ENCODE results near the gene DCUN1D2.
"Not testable (repeated sequence)": the region's sequence is repeated elsewhere in the genome, so short reads cannot be mapped to it uniquely, and the experiment has no call there.

The DCUN1D2 gene

DNA sequence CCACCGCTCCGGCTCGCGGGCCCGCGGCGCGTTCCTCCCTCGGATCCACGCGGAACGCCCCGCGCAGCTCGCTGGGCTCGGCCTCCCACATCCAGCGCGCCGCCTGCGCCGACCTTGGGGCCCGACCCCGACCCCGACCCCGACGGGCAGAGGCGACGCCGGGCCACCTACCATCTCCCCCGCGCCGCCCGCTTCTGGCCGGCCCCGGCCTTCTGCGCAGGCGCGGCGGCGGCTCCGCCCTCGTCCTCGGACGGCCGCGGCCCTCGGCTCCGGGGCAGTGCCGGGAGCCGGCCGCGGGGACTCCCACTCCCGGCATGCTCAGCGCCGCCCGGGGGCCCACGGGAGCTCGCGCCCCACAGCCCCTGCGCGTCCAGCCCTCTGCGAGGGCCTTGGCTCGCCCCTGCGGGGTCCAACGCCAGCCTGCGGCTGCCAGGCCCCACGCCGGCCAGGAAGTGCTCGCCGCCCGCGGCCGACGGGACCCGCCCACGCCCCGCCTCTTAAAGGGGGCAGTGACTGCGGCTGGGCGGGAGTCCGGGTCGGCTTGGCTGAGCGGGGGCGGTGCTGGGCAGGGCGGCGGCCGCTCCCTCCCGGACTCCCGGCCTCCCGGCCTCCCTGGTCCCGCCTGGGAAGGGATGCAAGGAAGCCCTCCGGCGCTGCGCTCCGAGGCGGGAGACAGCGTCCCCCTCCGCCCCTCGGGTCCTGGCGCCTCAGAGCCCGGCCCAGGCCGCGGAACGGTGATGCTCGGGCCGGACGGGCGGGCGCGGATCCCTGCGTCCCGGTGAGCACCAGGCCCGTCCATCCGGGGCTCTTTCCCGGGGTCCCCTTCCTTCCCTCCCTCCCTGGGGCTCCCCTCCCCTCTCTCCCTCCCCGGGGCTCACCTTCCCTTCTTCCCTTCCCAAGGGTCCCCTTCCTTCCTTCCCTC lies at the start of gene DCUN1D2:
Gene DCUN1D2, minus strand, starts transcription at position 216 of the 922 bp plus-strand sequence. Its CDS starts 42 bp downstream, at position 174.
- peak; percentile 43 to 80 (median 52) for DNase-seq (ENCODE audit: low read depth in 3 of 3)

DNA sequence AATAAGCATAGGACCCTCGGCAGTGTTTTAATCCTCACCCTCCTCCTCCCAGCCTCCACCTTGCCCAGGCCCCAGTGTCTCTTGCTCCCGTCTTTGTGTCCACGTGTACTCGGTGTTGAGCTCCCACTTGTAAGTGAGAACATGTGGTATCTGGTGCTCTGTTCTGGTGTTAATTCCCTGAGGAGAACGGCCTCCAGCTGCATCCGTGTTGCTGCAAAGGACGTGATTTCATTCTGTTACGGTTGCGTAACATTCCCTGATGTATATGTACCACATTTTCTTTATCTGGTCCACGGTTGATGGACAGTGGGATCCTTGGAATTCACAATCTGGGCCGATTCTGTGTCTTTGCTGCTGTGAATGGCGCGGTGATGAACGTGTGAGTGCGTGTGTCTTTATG lies 49.3 kb upstream of the DCUN1D2 start:
- no peak for DNase-seq (ENCODE audit: low read depth in 3 of 3)

DNA sequence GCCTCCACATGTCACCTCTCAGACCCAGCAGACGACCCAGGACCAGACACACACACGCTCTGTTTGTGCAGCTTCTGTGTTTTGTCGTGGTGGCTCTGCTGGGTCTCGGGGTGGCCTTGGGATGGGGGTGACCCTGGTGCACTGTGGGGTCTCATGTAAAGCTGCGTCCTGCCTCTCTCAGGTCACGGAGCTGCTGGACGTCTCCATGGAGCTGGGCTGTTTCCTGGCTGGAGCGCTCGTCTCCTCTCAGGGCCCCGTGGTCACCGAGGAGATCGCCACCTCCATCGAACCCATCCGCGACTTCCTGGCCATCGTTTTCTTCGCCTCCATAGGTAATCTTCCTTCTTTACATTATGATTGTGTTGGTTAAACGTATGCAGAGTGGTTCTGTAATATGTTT lies 48.7 kb upstream of the DCUN1D2 start:
- no peak for DNase-seq (ENCODE audit: low read depth in 3 of 3)

DNA sequence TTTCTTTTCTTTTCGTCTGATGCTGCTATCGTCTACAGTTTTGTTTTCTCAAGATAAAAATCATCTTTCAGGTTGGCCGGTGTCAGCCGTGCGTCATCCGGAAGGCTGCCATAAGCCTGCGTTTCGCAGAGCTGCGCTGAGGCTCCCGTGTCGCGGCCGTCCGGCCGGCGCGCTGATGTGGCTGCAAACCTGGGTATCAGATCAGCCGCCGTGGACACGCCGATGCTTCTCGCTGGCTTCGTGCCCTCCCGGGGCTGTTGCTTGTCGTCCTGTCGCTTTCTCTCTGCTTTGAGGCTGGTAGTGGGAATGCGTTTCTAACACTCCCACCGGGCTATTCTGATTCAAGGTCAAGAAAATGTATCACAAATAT lies 48.2 kb upstream of the DCUN1D2 start:
- DNase-seq (ENCODE audit: low read depth in 3 of 3), result no peak

DNA sequence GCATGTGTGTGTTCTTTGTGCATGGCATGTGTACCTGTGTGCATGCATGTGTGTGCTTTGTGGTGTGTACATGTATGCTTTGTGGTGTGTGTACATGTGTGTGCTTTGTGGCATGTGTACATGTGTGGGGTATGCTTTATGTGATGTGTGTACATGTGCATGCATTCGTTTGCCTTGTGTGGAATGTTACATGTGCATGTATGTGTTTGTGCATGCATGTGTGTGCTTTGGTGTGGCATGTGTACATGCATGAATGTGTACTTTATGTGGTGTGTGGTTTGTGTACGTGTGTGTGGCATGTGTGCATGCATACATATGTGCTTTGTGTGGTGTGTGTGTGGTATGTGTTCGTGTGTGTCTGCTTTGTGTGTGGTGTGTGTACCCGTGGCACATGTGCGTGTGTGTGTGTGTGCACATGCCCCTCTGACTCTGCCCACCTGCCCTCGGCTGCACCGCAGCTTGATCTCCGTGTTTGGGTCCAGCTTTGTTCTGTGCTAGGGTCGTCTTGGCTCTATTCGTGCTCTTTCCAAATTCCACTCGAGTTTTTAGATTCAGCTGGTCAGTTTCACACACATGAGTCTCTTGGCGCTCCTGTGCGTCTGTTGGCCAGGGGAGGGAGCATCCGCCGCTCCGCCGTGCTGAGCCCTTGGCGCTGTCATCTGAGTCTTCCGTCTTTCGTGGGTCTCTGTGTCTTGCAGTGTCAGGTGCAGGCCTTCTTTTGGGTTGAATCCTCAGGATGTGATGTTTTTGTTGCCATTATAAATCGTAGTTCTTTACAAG lies 47.6 kb upstream of the DCUN1D2 start:
- no peak for DNase-seq (ENCODE audit: low read depth in 3 of 3)

DNA sequence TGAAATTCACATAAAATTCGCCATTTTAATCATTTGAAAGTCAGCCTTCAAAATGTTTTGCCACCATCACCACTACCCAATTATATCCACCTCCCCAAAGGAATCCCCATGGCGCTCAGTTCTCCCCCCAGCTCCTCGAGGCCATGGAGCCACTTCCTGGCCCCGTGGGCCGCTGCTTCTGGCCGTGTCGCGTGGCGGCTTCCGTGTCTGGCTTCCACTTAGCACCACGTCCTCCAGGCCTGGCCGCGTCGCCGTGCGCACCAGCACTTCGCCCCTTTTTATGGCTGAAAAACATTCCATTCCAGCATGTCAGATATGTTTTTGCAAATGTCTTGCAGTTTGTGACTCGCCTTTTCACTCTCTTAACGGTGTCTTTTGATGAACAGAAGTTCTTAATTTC lies 46.7 kb upstream of the DCUN1D2 start:
- DNase-seq (ENCODE audit: low read depth in 3 of 3), result no peak

DNA sequence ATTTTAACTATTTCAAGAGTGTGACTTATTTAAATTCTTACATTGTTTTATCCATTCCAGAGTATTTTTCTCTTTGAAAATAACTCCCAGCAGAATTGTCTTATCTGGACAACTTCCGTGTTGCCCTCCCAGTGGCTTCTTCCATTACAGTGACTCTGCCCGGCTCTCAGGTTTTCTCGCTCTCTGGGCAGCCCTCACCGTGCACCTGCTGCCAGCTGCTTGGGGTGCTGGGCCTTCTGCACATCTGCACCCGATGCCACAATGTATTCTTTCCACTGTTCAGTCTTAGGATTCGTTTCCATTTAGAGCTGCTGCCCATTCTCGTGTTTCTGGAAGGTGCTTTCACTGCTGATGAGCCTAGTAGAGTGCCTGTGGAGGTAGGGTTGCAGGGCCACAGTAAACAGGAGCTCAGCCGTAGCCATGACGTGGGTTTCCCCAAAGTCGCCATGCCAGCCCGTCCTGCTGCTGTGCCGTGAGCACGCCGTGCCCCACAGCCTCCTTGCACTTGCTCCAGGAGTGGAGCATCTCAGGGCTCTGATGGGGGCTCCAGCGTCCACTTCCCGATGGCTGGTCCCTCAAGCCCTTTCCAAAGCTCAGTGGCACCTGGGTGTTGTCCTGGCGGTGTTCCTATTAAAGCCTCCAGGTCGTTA lies 46.1 kb upstream of the DCUN1D2 start:
- DNase-seq (ENCODE audit: low read depth in 3 of 3), result no peak

DNA sequence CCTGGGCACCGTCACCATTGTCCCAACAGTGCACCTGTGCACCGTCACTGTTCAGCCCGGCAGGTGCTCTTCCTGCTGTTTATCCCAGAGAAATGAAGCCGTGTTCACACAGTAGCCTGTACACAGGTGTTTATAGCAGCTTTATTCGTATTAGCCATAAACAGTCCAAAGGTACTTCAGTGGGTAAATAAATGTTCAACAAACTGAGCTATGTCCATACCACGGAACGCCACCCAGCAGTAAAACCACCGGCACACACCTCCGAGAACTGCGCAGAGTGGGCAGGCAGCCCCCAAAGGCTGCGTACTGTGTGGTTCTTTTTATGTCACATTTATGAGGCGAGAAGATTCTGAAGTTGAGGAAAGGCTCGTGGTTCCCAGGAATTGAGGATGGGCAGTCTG lies 44.9 kb upstream of the DCUN1D2 start:
- DNase-seq (ENCODE audit: low read depth in 3 of 3), result no peak

DNA sequence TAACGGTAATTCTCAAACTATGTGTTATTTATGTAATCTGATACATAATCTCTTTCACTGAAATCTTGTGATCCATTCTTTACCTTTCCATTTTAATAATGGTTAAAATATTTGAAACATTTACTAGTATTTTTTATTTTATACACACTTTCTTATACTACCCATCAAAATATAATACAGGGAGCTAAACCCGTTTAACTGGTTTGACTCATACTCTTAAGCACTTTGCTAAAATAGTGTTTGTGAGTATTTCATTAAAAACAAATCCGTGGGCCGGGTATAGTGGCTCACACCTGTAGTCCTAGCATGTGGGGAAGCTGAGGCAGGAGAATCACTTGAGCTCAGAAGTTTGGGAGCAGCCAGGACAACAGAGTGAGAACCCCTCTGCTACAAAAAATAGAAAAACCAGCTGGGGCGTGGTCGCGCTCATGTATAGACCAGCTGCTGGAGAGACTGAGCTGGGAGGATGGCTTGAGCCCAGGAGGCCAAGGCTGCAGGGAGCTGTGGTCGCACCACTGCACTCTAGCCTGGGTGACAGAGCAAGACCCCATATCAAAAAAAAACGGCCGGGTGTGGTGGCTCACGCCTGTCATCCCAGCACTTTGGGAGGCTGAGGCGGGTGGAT lies 43.8 kb upstream of the DCUN1D2 start:
- no peak for DNase-seq (ENCODE audit: low read depth in 3 of 3)

DNA sequence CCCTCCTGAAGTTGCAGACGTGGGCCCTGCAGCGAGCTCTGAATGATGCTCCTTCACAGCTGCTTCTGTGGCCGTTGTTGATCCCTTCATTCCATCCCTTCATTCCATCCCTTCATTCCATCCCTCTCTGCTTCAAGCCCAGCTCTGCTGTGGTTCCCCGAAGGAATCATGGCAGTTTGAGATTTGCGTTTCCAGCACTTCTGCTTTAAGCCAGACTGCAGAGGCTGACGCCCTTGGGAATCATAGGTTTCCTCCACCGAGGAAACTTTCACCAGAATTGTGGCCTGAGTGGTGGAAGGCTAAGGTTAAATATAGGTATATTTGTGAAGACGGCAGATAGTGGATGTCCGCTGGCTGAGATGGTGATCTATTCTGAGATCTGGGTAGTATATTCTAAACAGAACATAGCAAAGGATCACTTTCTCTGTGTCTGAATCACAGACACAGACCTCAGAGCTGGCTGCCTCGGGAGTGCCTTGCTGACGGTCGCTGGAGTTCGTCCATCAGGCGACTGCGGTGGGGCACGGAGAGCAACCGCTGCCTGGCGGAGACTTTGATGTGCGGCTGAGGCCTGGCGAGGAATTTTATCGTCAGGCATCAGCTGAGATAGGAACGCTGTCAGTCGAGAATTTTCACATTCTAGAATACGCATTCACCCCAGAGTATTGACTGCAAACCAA lies 42.8 kb upstream of the DCUN1D2 start:
- DNase-seq (ENCODE audit: low read depth in 3 of 3), result no peak

DNA sequence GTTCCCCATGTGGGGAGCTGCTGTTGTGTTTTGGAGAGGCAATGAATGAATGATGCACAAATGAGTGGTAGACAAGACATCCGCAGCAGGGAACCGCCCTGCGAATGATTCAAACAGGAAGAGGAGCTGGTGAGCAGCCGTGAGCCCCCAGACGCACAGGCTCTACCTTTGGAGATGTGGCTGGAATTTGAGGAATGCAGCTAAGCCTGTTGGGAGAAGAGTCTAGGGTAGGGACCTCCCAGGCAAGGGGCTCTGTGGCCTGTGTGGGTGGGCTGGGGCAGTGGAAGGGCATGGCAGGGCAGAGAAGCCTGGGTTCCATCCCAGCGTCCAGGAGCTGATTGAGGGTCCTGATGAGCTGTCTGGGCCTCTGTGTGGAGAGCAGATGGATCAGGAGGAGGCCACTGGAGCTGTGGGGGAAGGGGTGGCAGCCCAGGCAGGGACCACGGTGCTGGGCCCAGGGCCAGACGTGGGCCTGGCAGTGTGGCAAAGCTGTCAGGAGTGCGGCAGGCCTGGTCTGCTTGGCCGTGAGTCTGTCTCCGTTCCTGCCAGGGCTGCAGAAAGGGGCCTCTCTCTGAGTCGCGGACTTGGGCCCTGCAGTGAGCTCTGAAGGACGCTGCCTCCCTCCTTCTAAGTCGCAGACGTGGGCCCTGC lies 41.8 kb upstream of the DCUN1D2 start:
- no peak for DNase-seq (ENCODE audit: low read depth in 3 of 3)

DNA sequence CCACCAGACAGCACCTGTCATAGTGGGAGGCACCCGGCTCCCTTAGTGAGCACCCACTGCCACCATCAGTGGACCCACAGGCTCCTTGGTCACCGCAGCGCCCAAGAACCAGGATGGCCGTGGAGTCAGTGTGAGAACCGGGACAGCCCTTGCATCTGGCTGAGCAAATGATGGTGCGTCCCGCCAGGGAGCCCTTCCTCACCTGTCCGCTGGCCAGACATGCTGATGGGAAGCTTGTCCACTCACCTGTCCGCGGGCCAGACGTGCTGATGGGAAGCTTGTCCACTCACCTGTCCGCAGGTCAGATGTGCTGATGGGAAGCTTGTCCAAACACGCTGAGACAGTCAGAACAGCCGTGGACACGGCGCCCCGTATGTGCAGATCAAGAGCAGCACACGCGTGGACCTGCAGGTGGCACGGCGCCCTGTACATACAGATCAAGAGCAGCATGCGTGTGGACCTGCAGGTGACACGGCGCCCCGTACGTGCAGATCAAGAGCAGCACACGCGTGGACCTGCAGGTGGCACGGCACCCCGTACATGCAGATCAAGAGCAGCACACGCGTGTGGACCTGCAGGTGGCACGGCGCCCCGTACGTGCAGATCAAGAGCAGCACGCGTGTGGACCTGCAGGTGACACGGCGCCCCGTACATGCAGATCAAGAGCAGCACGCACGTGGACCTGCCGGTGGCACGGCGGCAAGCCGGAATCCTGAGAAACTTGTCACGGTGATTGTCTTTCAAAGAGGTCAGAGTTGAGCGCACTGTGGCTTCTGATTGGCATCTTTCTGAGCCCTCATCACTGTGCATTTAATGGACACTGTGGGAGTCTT lies 40.7 kb upstream of the DCUN1D2 start:
- DNase-seq (ENCODE audit: low read depth in 3 of 3), result no peak

DNA sequence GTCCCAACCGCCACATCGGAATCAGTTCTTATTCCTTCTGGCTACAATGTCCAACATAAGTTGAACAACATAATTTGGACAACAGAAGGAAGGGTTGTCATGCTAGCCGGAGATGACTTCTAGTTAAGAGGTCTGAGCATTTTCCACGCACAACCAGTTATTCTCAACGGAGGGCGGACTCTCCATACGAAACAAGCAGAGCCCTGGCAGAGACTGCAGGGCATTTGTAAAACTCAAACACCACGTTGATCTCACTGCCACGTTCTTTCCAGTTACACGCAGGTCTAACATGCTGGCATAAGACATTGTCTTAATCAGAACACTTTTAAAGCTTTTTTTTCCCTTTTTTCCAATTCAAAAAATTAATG lies 38.3 kb upstream of the DCUN1D2 start:
- no peak for DNase-seq (ENCODE audit: low read depth in 3 of 3)

DNA sequence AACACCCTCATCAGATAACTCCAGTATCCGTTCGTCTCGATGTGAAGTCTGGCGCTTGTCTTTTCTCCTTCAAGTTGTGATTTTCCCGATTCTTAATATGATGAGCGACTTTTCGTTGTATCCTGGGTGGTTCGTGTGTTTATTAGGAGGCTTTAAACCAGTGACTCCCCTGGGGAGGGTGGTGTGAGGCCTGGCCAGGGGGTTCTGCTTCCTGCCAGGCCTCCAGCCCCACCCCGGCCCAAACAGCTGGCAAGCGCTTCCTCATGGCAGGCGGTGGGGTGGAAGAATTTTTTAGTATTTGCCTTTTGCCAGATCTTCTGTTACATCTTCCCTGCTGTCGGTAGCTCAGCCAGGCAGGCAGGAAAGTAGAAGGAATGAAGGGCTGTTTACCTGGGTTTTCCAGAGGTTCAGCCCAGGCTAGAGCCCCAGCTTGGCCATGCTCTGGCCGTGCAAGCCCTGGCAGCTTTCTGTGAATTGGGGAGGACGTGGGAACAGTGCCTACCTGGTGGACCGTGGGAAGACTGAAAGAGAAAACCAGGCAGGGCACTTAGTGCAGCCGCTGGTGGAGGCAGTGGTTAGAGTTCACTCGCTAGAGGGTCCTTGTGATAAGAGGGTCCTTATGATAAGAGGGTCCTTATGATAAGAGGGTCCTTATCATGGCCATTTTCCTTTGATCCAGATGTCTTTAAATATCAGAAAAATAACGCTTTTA lies 37.7 kb upstream of the DCUN1D2 start:
- DNase-seq (ENCODE audit: low read depth in 3 of 3), result no peak

DNA sequence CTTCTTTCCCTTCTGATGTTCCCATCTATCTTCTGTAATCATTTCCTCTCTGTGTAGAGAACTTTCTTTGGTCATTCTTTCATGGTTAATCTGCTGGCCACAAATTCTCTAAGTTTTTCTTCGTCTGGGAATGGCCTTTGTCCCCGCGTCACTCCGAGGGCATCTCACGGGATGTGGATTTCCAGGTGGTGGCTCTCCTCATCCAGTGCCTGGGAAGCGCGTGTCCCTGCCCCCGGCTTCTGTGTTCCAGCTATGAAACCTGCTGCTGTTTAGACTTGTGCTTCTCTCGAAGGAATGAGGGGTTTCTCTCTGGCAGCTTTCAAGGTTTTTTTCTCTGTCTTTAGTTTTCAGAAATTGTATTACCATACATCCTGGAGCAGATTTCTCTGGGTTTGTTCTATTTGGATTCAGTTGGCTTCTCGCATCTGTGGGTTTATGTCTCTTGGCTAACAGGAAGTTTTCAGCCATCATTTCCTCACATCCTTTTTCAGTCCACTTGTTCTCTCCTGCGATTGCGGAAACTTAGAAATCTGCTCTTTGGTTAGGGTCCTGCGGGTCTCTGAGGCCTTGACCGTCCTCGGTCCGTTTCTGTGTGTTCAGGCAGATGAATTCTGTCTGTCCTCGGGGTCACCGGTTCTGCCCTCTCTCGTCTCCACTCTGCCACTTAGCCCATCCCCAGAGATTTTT lies 36.9 kb upstream of the DCUN1D2 start:
- DNase-seq (ENCODE audit: low read depth in 3 of 3), result no peak

DNA sequence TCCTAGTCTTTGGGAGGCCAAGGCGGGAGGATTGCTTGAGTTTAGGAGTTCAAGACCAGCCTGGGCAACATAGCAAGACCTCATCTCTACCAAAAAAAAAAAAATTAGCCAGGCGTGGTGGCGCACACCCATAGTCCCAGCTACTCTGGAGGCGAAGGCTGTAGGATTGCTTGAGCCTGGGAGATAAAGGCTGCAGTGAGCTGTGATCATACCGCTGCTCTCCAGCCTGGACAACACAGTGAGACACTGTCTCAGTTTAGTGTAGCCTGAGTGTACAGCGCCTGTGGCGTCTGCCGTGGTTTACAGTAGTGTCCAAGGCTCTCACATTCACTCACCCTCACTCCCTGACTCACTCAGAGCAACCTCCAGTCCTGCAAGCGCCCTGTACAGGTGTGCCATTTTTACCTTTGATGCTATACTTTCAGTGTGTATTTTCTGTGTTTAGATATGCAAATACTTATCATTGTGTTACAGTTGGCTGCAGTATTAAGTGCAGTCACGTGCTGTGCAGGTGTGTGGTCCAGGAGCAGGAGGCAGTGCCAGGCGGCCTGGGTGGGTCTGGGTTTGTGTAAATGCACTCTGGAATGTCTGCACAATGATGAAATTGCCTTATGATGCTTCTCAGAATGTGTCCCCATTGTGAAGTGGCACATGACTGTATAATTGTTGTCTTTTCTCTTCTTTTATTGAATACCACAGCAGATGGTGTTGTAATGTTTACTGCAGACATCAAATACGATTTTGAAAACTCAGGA lies 36.1 kb upstream of the DCUN1D2 start:
- no peak for DNase-seq (ENCODE audit: low read depth in 3 of 3)

DNA sequence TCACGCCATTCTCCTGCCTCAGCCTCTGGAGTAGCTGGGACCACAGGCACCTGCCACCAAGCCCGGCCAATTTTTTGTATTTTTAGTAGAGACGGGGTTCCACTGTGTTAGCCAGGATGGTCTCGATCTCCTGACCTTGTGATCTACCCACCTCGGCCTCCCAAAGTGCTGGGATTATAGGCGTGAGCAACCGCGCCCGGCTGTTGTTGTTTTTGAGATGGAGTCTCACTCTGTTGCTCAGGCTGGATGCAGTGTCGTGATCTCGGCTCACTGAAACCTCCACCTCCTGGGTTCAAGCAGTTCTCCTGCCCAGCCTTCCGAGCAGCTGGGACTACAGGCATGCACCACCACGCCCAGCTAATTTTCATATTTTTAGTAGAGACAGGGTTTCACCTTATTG lies 31.9 kb upstream of the DCUN1D2 start:
- not testable (repeated sequence) for DNase-seq (ENCODE audit: low read depth in 3 of 3)

DNA sequence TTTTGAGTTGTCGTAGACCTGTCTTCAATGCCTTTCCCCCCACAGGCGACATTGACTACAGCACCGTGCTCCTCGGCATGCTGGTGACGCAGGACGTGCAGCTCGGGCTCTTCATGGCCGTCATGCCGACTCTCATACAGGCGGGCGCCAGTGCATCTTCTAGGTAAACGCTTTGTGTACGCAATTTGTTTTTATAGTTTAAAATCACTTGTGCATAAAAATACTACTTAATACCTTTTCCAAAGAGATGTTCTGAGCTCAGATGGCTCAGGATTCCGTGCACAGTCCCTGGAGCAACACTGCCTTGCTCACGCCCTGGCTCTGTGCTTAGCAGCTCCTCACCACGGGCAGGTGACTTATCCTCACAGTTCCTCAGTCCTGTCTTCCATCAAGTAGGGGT lies 30.1 kb upstream of the DCUN1D2 start:
- DNase-seq (ENCODE audit: low read depth in 3 of 3), result no peak
